SK-N-SH (cell line): ENCODE data around the gene RNF214. TPM values are rescaled to one million over a fixed set of nuclear protein-coding genes. Genes with fewer than 3 reads are reported as not detected.

ENCODE experiments used
- CTCF ChIA-PET: fragments of 300-600, 350-600 bp; formaldehyde crosslinking; extraction: SDS; loops from one replicate; lab custom pipeline; 2021; lab: Yijun Ruan, JAX
- POLR2A ChIA-PET: fragments of 350-600 bp; sonication (Branson Sonifier 250); formaldehyde crosslinking; extraction: SDS; loops from one replicate; lab custom pipeline; 2020; ENCODE audit warnings: antibody characterized with exemption, inconsistent platforms; lab: Yijun Ruan, JAX
- DNase-seq: peaks from one replicate; pipeline ENCODE4 v3.0.0; 2012
- H2AFZ ChIP-seq: fragments of 200-600 bp; sonication (generic); 2 replicates; pipeline ENCODE4 v1.8.1; 2016; ENCODE audit warnings: antibody characterized with exemption, mild to moderate bottlenecking, low read depth
- H3F3A ChIP-seq: fragments of 200-600 bp; sonication (generic); replicated peaks from 2 replicates; pipeline ENCODE3; 2016; ENCODE audit warnings: antibody characterized with exemption, mild to moderate bottlenecking; ENCODE audit not compliant: insufficient read depth
- H3K27ac ChIP-seq, 2 experiments: fragments of 200-500 bp in 1 of 2; fragments of 200-600 bp in 1 of 2; sonication (Bioruptor generic) in 1 of 2; sonication (generic), shearing (Covaris generic) in 1 of 2; 2 replicates each; pipeline versions ENCODE4 v1.5.1 to v1.6.1; 2014 to 2016; ENCODE audit warnings: low read depth in 2 of 2, inconsistent platforms in 1 of 2, low read length in 1 of 2, mild to moderate bottlenecking in 1 of 2, mixed read lengths in 1 of 2
- H3K27me3 ChIP-seq: fragments of 200-600 bp; sonication (generic), shearing (Covaris generic); 2 replicates; pipeline ENCODE4 v1.6.1; 2016; ENCODE audit warnings: mixed run types; ENCODE audit not compliant: insufficient read depth
- H3K36me3 ChIP-seq, 2 experiments: fragments of 200-500 bp in 1 of 2; fragments of 200-600 bp in 1 of 2; sonication (Bioruptor generic) in 1 of 2; sonication (generic) in 1 of 2; replicated peaks in 1 of 2; 2 replicates each; pipeline versions ENCODE3 to v1.5.1; 2014 to 2016; ENCODE audit warnings: low read length in 1 of 2, mild to moderate bottlenecking in 1 of 2; ENCODE audit not compliant: insufficient read depth in 2 of 2, control insufficient read depth in 1 of 2
- H3K4me1 ChIP-seq, 2 experiments: fragments of 200-500 bp in 1 of 2; fragments of 200-600 bp in 1 of 2; sonication (Bioruptor generic) in 1 of 2; sonication (generic), shearing (Covaris generic) in 1 of 2; 2 replicates each; pipeline versions ENCODE4 v1.5.1 to v1.6.1; 2014 to 2016; ENCODE audit warnings: low read depth in 1 of 2, low read length in 1 of 2, mixed run types in 1 of 2; ENCODE audit not compliant: insufficient read depth in 2 of 2, control insufficient read depth in 1 of 2
- H3K4me2 ChIP-seq: fragments of 200-600 bp; sonication (generic), shearing (Covaris generic); 2 replicates; pipeline ENCODE4 v1.6.1; 2017; ENCODE audit warnings: mixed run types
- H3K4me3 ChIP-seq, 2 experiments: fragments of 200-500 bp in 1 of 2; fragments of 200-600 bp in 1 of 2; sonication (Bioruptor generic) in 1 of 2; sonication (generic), shearing (Covaris generic) in 1 of 2; 2 replicates each; pipeline versions ENCODE4 v1.5.1 to v1.8.1; 2014 to 2016; ENCODE audit warnings: low read depth in 2 of 2, inconsistent platforms in 1 of 2, low read length in 1 of 2, mild to moderate bottlenecking in 1 of 2, mixed read lengths in 1 of 2, moderate library complexity in 1 of 2
- H3K79me2 ChIP-seq: fragments of 200-600 bp; sonication (generic); 2 replicates; pipeline ENCODE4 v1.8.1; 2017; ENCODE audit warnings: mild to moderate bottlenecking; ENCODE audit not compliant: insufficient read depth
- H3K9ac ChIP-seq: fragments of 200-600 bp; sonication (generic); 2 replicates; pipeline ENCODE4 v1.6.1; 2017; ENCODE audit warnings: mixed run types
- H3K9me2 ChIP-seq: fragments of 200-600 bp; sonication (generic); 2 replicates; pipeline ENCODE4 v1.6.1; 2017; ENCODE audit warnings: mixed run types
- H3K9me3 ChIP-seq: fragments of 200-600 bp; sonication (generic); 2 replicates; pipeline ENCODE4 v1.6.1; 2017; ENCODE audit warnings: mixed run types, mild to moderate bottlenecking, moderate library complexity
- H4K20me1 ChIP-seq: fragments of 200-600 bp; sonication (generic); 2 replicates; pipeline ENCODE4 v1.6.1; 2017; ENCODE audit warnings: mild to moderate bottlenecking, mixed run types; ENCODE audit not compliant: insufficient read depth
- CHD2 ChIP-seq: fragments of 150-350 bp; IDR thresholded peaks from 2 replicates; pipeline ENCODE4 v1.6.1; 2018; ENCODE audit warnings: low read length; ENCODE audit not compliant: partially characterized antibody
- CTCF ChIP-seq: fragments of 200-600 bp; sonication (generic); IDR thresholded peaks from 2 replicates; pipeline ENCODE4 v1.6.1; 2017; ENCODE audit warnings: antibody characterized with exemption, mild to moderate bottlenecking, moderate library complexity
- EP300 ChIP-seq, 2 experiments: IDR thresholded peaks; 2 replicates each; pipeline versions ENCODE4 v1.4.0 to v1.6.1; 2012; ENCODE audit warnings: borderline replicate concordance in 1 of 2, low read depth in 1 of 2, low read length in 1 of 2
- FOSL2 ChIP-seq: IDR thresholded peaks from 2 replicates; pipeline ENCODE4 v1.4.0; 2012; ENCODE audit warnings: low read depth, mild to moderate bottlenecking, moderate library complexity, borderline replicate concordance
- FOXJ3 ChIP-seq: sonication (generic); formaldehyde crosslinking; IDR thresholded peaks from 2 replicates; pipeline ENCODE4 v1.5.1; 2020; ENCODE audit warnings: mild to moderate bottlenecking, missing genetic modification reagents
- FOXM1 ChIP-seq: IDR thresholded peaks from 2 replicates; pipeline ENCODE4 v1.4.0; 2012; ENCODE audit warnings: low read depth, mild to moderate bottlenecking
- GABPA ChIP-seq: IDR thresholded peaks from 2 replicates; pipeline ENCODE4 v1.4.0; 2012; ENCODE audit warnings: low read depth, mild to moderate bottlenecking
- GATA2 ChIP-seq: sonication (generic); formaldehyde crosslinking; IDR thresholded peaks from 2 replicates; pipeline ENCODE4 v1.5.0; 2020; ENCODE audit warnings: mild to moderate bottlenecking, missing genetic modification reagents
- JUND ChIP-seq: IDR thresholded peaks from 2 replicates; pipeline ENCODE4 v1.4.0; 2012
- NRF1 ChIP-seq: IDR thresholded peaks from 2 replicates; pipeline ENCODE4 v1.6.1; 2012; ENCODE audit warnings: low read depth, mild to moderate bottlenecking, low read length
- PBX3 ChIP-seq: IDR thresholded peaks from 2 replicates; pipeline ENCODE4; 2012
- POLR2AphosphoS5 ChIP-seq: IDR thresholded peaks from 2 replicates; pipeline ENCODE4 v1.6.1; 2012; ENCODE audit warnings: low read depth, low read length
- RAD21 ChIP-seq: IDR thresholded peaks from 2 replicates; pipeline ENCODE4 v1.6.1; 2012; ENCODE audit warnings: mild to moderate bottlenecking, low read length
- REST ChIP-seq: IDR thresholded peaks from 2 replicates; pipeline ENCODE4 v1.6.1; 2012; ENCODE audit warnings: mild to moderate bottlenecking, low read depth, low read length, moderate library complexity
- RFX5 ChIP-seq: IDR thresholded peaks from 2 replicates; pipeline ENCODE4 v1.6.1; 2012; ENCODE audit warnings: mild to moderate bottlenecking, improper control_type of control experiment, low read length
- RXRA ChIP-seq: IDR thresholded peaks from 2 replicates; pipeline ENCODE4 v1.4.0; 2012; ENCODE audit warnings: low read depth, mild to moderate bottlenecking, borderline replicate concordance
- SIN3A ChIP-seq: IDR thresholded peaks from 2 replicates; pipeline ENCODE4 v1.6.1; 2012; ENCODE audit warnings: low read depth, mild to moderate bottlenecking, low read length, moderate library complexity, borderline replicate concordance
- SMC3 ChIP-seq: IDR thresholded peaks from 2 replicates; pipeline ENCODE4 v1.6.1; 2012; ENCODE audit warnings: low read depth, low read length, improper control_type of control experiment
- TEAD4 ChIP-seq: IDR thresholded peaks from 2 replicates; pipeline ENCODE4 v1.4.0; 2012; ENCODE audit warnings: mild to moderate bottlenecking, borderline replicate concordance; ENCODE audit not compliant: insufficient read depth
- ZBTB33 ChIP-seq: IDR thresholded peaks from 2 replicates; pipeline ENCODE4 v1.4.0; 2012; ENCODE audit warnings: low read depth, borderline replicate concordance
- WGBS: methylation state at CpG from one replicate; pipeline ENCODE4 v1.1.6; 2017; ENCODE audit warnings: low lambda C conversion rate; 5-methylcytosine and 5-hydroxymethylcytosine counted together
- polyA plus RNA-seq, 3 experiments: library from polyadenylated mRNA; depleted of rRNA; stranded (reverse); fragments of >200 nt; gene quantifications; 2 replicates each; pipeline ENCODE4 v1.2.3, GENCODE V29; 2012

RNF214 gene
- polyA plus RNA-seq, 1 of the 3 experiments (the other 2 are of a cell fraction): 15.4 TPM

- H3F3A ChIP-seq: peaks cover 7% of the 10 kb centered on the region
- POLR2A ChIA-PET: interaction anchor here (1.1 kb wide), 1 partner anchor 8 kb away, joined by 3 read pairs; no protein-coding TSS in a partner anchor
- H3K9ac ChIP-seq: no peak overlapping the region
- no peak overlapping the region for H3K4me3 ChIP-seq
- H4K20me1 ChIP-seq: no peaks in the 10 kb centered on the region
- no peaks in the 10 kb centered on the region for H3K27me3 ChIP-seq
- CTCF ChIA-PET: interaction anchor here (0.8 to 1.7 kb wide), 3 partner anchors 10 to 78 kb away, joined by 3 to 5 read pairs (median 4); no protein-coding TSS in a partner anchor
- TF ChIP-seq RAD21 (no peak), ZBTB33 (no peak), FOXJ3 (CRISPR knock-in tag) (no peak), TEAD4 (no peak), CHD2 (no peak), SMC3 (no peak), RFX5 (no peak), FOXM1 (no peak), JUND (no peak), GABPA (no peak), POLR2AphosphoS5 (no peak), EP300 (IDR thresholded peaks at IDR 0.05; ENCODE audit: borderline replicate concordance in 1 of 2, low read depth in 1 of 2, low read length in 1 of 2) (no peak), CTCF (no peak), RXRA (no peak), FOSL2 (no peak), GATA2 (CRISPR knock-in tag) (no peak), SIN3A (no peak), REST (no peak), NRF1 (no peak), PBX3 (no peak)
- H2AFZ ChIP-seq: no peak overlapping the region
- peaks cover 0 to 13% of the 10 kb centered on the region in 2 experiments; a peak in 1 of 4 replicates for H3K4me1 ChIP-seq
- no peak overlapping the region for H3K4me2 ChIP-seq
- peaks cover 7 to 23% of the 10 kb centered on the region in 2 experiments for H3K36me3 ChIP-seq
- H3K79me2 ChIP-seq: no peaks in the 10 kb centered on the region
- no peaks in the 10 kb centered on the region for H3K9me3 ChIP-seq
- WGBS: 83% methylated on average over 9 of the region's 9 CpGs
- no peaks in the 10 kb centered on the region for H3K9me2 ChIP-seq
- DNase-seq: no peak
- no peak overlapping the region for H3K27ac ChIP-seq
Observed at GRCh38 chr11:117295438-117296137, 63.1 kb downstream of the RNF214 start.
